Left lung (tissue), 10 donors: Measurements from ENCODE around the gene ACSF3. TPM values are rescaled to one million over a fixed set of nuclear protein-coding genes. Genes with fewer than 3 reads are reported as not detected.

Experiments used
- ATAC-seq: fragments of 200-7000 bp; cut with Tn5 transposase; one replicate; pipeline ENCODE4 v1.9.1; 2020; ENCODE audit warnings: moderate library complexity
- DNase-seq, 4 donors: peaks; one replicate each; pipeline ENCODE4 v3.0.0-alpha.2; 2013 to 2020
- H3K27ac ChIP-seq, 2 donors: fragments of 200-600 bp; sonication (generic) in 1 of 2; one replicate each; pipeline versions ENCODE4 v1.5.0 to v1.8.0; 2020 to 2021
- H3K27me3 ChIP-seq, 2 donors: fragments of 200-600 bp; sonication (generic) in 1 of 2; one replicate each; pipeline versions ENCODE4 v1.5.0 to v1.8.0; 2020 to 2021
- H3K36me3 ChIP-seq, 2 donors: fragments of 200-600 bp; sonication (generic) in 1 of 2; one replicate each; pipeline versions ENCODE4 v1.5.0 to v1.8.0; 2020 to 2021
- H3K4me1 ChIP-seq, 2 donors: fragments of 200-600 bp; one replicate each; pipeline ENCODE4 v1.8.0; 2021
- H3K4me3 ChIP-seq, 2 donors: fragments of 200-600 bp; sonication (generic) in 1 of 2; one replicate each; pipeline versions ENCODE4 v1.5.0 to v1.8.0; 2020 to 2021; ENCODE audit warnings: mild to moderate bottlenecking in 1 of 2
- H3K9me3 ChIP-seq, 2 donors: fragments of 200-600 bp; sonication (generic) in 1 of 2; one replicate each; pipeline versions ENCODE4 v1.5.0 to v1.8.0; 2020 to 2021
- CTCF ChIP-seq, 2 donors: fragments of 200-600 bp; sonication (generic) in 1 of 2; IDR thresholded peaks; one replicate each; pipeline versions ENCODE4 v1.5.0 to v1.8.0; 2021; ENCODE audit warnings: antibody characterized with exemption in 2 of 2
- intact Hi-C, 2 donors: fragments of 100-400 bp; cut with DNase I; formaldehyde crosslinking; loops; one replicate each; pipeline versions ENCODE4 v1.11.2 to v1.14.2; 2022
- polyA plus RNA-seq, 6 donors: library from polyadenylated mRNA; unstranded; fragments of 120-200 nt; gene quantifications; one replicate each; pipeline ENCODE4 v1.2.1, GENCODE V29; 2013; ENCODE audit not compliant: insufficient read length in 6 of 6
- total RNA-seq, 2 donors: library from RNA; stranded (reverse); fragmentation: NEBNext Ultra II Directional; extraction: Animal tissue kit (Norgen Biotek cat#: 25700); gene quantifications; one replicate each; pipeline ENCODE4 v1.2.1, GENCODE V29; 2021
- donor health status: DM: no; HTN: yes; CAD: no.
- donor health status: DM: no; HTN: no; CAD: no.

Gene ACSF3
- total and polyA plus RNA-seq, 8 donors = 30.0 to 38.4 (median 33.7) TPM

- Histone ChIP-seq H3K36me3 (no peaks in the 10 kb centered on the region), H3K9me3 (no peaks in the 10 kb centered on the region), H3K4me1 (no peaks in the 10 kb centered on the region), H3K27me3 (peaks cover 0 to 9% of the 10 kb centered on the region in 2 donors), H3K4me3 (no peak overlapping the region), H3K27ac (no peak overlapping the region)
- intact Hi-C loops = no loop called here
- DNase-seq (peak in 1 of 4 donors; percentile 64), ATAC-seq (no peak)
- no peak for TF ChIP-seq CTCF (IDR thresholded peaks at IDR 0.05)
These were observed 13.3 kb upstream of the ACSF3 start for GRCh38 chr16:89080196-89080853.

GRCh38 chr16:89081556-89081955 lies 12.1 kb upstream of the ACSF3 start:
- Histone ChIP-seq H3K36me3 (no peaks in the 10 kb centered on the region), H3K27me3 (peaks cover 0 to 14% of the 10 kb centered on the region in 2 donors), H3K4me3 (no peak overlapping the region), H3K27ac (no peak overlapping the region), H3K4me1 (no peaks in the 10 kb centered on the region), H3K9me3 (no peaks in the 10 kb centered on the region)
- intact Hi-C loops = no loop called here
- DNase-seq = peak in 1 of 4 donors; percentile 55
- no peak for TF ChIP-seq CTCF (IDR thresholded peaks at IDR 0.05)
- no peak for ATAC-seq

- H3K27me3 ChIP-seq = peaks cover 4 to 39% of the 10 kb centered on the region in 2 donors
- intact Hi-C loops = no loop called here
- TF ChIP-seq CTCF (IDR thresholded peaks at IDR 0.05) = no peak
- ATAC-seq (no peak), DNase-seq (no peak)
- H3K4me1 ChIP-seq = no peaks in the 10 kb centered on the region
- no peak overlapping the region for H3K27ac ChIP-seq
- no peak overlapping the region for H3K4me3 ChIP-seq
- H3K36me3 ChIP-seq = no peaks in the 10 kb centered on the region
- no peaks in the 10 kb centered on the region for H3K9me3 ChIP-seq
These were observed 9.2 kb upstream of the ACSF3 start for GRCh38 chr16:89084411-89084810.

GRCh38 chr16:89084814-89085612 lies 8.6 kb upstream of the ACSF3 start:
- ATAC-seq (no peak), DNase-seq (peak in 1 of 4 donors; percentile 50)
- H3K36me3 ChIP-seq = no peaks in the 10 kb centered on the region
- no peaks in the 10 kb centered on the region for H3K9me3 ChIP-seq
- intact Hi-C loops = no loop called here
- peaks cover 4 to 45% of the 10 kb centered on the region in 2 donors for H3K27me3 ChIP-seq
- H3K4me1 ChIP-seq = no peaks in the 10 kb centered on the region
- no peak for TF ChIP-seq CTCF (IDR thresholded peaks at IDR 0.05)
- H3K27ac ChIP-seq = no peak overlapping the region
- H3K4me3 ChIP-seq = no peak overlapping the region

GRCh38 chr16:89085755-89086154 lies 7.9 kb upstream of the ACSF3 start:
- Histone ChIP-seq H3K36me3 (no peaks in the 10 kb centered on the region), H3K4me1 (no peaks in the 10 kb centered on the region), H3K9me3 (no peaks in the 10 kb centered on the region), H3K27ac (no peak overlapping the region), H3K27me3 (peaks cover 4 to 53% of the 10 kb centered on the region in 2 donors), H3K4me3 (no peak overlapping the region)
- intact Hi-C loops = no loop called here
- TF ChIP-seq CTCF (IDR thresholded peaks at IDR 0.05) = no peak
- ATAC-seq = no peak
- no peak for DNase-seq
